OCI-M2 (cell line): ENCODE measurements around the gene SLC12A8.

Source experiments
- DNase-seq: peaks from one replicate; lab custom pipeline; 2025; ENCODE audit not compliant: unreplicated experiment; lab: John Stamatoyannopoulos, UW

SLC12A8 gene

GRCh38 chr3:125079675-125080045 lies 132.9 kb downstream of the SLC12A8 start:
- no peak for DNase-seq

- no peak for DNase-seq
Measured at GRCh38 chr3:125078951-125079674, 133.4 kb downstream of the SLC12A8 start.

DNA sequence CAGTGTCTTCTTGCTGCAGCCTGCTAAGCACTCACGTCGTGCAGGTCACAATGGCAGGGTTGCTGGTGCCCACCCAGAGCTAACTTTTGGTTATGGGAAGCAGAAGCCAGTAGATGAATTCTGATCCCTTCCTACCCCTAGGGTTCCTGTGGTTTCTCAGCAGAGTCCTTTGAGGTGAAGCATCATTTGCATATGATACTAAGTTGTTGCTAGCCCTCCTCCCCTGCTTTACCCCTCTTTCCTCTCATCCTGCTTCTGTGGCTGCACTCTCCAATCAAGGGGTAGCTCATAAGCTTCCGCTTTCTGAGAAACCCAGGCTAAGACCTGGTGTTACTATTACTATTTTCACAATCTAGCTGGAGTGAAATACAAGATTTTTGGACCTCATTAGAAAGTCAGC lies 134.7 kb downstream of the SLC12A8 start:
- no peak for DNase-seq

DNA sequence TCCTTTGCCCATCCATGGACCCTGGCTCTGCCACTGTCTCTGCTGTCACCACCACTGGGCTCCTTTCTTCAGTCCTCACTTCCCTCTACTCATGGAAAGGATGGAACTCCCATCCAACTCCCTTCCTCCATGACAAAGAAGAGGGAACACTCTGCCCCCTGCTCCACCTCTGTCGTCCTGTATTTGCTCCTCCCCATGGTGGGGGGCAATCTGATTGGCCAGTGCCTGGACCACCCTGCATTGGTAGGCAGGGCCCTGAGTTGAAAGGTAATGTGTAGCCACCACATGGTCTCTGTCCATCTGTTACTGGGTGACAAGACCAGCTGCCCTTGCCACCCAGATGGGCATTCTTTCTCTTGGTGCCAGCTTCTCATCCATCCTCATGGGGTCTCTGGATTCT lies 136.1 kb downstream of the SLC12A8 start:
- no peak for DNase-seq

GRCh38 chr3:125075738-125076137 lies 136.8 kb downstream of the SLC12A8 start:
- no peak for DNase-seq

GRCh38 chr3:125073390-125073905 lies 139.1 kb downstream of the SLC12A8 start:
- no peak for DNase-seq

- DNase-seq = no peak
Measured at GRCh38 chr3:125072749-125073389, 139.7 kb downstream of the SLC12A8 start.

GRCh38 chr3:125072301-125072700 lies 140.2 kb downstream of the SLC12A8 start:
- DNase-seq = no peak

- DNase-seq = no peak
Measured at GRCh38 chr3:125069968-125070745, 142.4 kb downstream of the SLC12A8 start.

- DNase-seq = no peak
Measured at GRCh38 chr3:125069452-125069851, 143.1 kb downstream of the SLC12A8 start.

GRCh38 chr3:125068265-125068664 lies 144.3 kb downstream of the SLC12A8 start:
- no peak for DNase-seq

DNA sequence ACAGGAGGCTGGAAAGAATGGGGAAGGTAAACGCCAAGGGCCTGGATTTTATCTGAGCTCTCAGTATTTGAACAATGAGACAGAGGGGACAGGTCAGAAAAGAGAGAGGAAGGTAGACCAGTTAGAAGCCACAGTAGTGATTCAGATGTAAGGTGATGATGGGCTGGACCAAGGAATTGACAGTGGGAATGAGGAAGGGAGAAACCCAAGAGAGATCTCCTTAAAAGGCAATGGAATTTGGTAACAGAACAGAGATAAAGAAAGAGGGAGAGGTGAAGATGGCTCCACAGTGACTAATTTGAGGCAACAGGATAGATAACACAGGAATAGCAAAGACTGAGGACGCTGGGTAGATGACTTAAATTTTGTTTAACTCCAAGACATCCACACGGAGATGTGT lies 145.3 kb downstream of the SLC12A8 start:
- DNase-seq = no peak

DNA sequence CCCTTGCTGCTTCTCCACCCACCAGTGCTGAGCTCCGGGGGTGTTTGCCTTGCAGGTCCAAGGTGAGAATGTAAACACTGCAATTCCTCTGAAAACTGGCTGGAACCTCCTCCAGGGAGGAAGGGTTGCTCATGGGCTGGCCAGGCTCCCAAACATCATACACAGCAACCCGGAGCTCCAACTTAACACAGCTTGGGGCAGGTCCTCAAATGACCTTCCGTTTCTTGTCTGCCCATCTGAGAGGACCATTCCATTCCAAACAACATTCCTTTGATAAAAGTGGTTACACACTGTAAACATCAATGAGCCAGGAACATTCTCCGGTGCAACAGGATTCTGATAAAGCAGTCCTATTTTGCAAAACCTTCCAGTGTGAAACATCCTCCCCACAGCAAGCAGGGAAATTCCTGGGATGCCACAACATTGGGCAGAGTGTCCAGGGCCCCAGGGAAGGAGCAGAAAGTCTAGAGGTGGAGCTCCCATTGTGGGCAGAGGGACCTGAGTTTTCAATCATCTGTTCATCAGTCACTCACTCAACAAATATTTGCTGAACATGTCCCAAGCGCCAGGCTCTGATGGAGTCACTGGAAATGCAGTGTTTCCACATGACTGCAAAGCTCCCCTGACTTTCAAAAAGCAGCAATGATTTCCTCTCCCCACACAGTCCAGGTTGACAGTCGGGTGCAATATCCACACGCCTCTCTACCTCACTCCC lies 149.5 kb downstream of the SLC12A8 start:
- no peak for DNase-seq

DNA sequence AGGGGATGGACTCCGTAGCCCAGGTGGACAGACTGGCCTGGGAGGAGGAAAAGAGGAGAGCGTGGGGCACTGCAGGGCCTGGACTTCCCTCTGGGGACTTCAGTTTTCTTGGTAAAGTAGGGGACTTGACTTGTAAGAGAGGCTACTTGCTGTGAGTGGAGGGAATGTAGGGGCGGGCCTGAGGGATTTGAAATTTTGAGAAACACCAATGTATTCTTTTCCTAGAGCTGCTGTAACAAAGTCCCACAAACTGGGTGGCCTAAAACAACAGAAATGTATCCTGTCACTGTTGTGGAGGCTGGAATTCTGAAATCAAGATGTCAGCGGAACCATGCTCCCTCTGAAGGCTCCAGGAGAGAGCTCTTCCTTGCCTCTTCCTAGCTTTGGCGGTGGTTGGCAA lies 150.9 kb downstream of the SLC12A8 start:
- no peak for DNase-seq

- no peak for DNase-seq
Measured at GRCh38 chr3:125061170-125061569, 151.4 kb downstream of the SLC12A8 start.

- DNase-seq = no peak
Measured at GRCh38 chr3:125059488-125060245, 152.9 kb downstream of the SLC12A8 start.

- no peak for DNase-seq
Measured at GRCh38 chr3:125058959-125059358, 153.6 kb downstream of the SLC12A8 start.

GRCh38 chr3:125058529-125058928 lies 154.0 kb downstream of the SLC12A8 start:
- DNase-seq = no peak

GRCh38 chr3:125057186-125057850 lies 155.2 kb downstream of the SLC12A8 start:
- no peak for DNase-seq
